HG02943 (cell line): ENCODE results near the gene POTEJ.
"Not testable (repeated sequence)": the region's sequence is repeated elsewhere in the genome, so short reads cannot be mapped to it uniquely, and the experiment has no call there.

Experiments used
- ATAC-seq: cut with Tn5 transposase; IDR thresholded peaks from one replicate; pipeline ENCODE4 v1.9.1; 2021; ENCODE audit warnings: mild to moderate bottlenecking, low read depth, moderate library complexity; ENCODE audit not compliant: unreplicated experiment

Gene POTEJ

DNA sequence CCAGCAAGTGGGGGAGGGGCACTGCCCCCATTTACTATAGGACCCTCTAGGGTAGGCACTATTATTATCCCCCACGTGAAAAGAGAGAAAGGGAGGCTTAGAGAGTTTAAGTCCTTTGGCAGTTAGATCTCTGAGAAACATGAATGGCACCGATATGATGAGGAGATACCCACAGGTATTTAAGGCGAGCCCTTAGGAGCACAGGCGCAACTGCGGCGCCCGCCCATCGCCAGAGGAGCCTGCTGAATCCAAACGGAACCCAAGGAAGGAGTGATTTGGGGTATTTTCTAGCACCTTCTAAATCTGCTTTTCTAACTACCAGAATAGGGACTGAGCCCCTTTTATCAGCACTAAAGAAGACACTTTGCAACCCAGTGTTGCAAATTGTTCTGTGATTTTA, 11.3 kb upstream of the POTEJ start:
- not testable (repeated sequence) for ATAC-seq

GRCh38 chr2:130601648-130602302, 9.5 kb upstream of the POTEJ start:
- not testable (repeated sequence) for ATAC-seq

DNA sequence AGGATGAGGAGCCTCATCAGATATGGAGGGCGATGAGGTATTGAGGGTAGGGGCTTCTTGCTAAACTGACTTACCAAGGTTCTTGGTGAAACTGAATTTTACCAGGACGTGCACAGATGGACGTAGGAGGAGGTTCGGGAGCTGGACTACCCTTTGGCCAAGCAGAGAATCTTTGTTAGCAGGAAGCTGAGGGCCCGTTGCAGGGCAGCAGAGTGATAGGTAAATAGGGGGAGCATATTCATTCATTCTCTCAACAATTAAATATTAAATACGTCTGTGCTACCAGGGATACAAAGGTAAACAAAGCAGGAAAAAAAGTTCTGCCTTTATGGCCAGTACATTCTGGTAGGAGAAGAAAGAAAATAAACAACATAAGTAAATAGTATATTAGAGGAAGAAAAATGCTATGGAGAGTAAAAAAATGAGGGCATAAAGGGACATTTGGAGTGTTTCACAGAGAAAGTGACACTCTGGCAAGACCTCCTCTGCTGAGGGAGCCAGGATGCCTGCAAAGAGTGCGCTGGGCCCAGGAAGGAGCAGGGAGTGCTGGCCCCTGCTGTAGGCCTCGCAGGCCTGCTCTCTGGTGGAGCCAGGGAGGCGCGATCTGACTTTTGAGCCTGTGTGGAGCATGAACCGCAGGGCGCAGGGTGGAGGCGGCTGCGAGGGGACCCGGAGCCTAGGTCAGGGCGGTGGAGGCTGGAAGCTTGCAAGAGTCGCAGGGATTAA, 2.8 kb upstream of the POTEJ start:
- not testable (repeated sequence) for ATAC-seq

DNA sequence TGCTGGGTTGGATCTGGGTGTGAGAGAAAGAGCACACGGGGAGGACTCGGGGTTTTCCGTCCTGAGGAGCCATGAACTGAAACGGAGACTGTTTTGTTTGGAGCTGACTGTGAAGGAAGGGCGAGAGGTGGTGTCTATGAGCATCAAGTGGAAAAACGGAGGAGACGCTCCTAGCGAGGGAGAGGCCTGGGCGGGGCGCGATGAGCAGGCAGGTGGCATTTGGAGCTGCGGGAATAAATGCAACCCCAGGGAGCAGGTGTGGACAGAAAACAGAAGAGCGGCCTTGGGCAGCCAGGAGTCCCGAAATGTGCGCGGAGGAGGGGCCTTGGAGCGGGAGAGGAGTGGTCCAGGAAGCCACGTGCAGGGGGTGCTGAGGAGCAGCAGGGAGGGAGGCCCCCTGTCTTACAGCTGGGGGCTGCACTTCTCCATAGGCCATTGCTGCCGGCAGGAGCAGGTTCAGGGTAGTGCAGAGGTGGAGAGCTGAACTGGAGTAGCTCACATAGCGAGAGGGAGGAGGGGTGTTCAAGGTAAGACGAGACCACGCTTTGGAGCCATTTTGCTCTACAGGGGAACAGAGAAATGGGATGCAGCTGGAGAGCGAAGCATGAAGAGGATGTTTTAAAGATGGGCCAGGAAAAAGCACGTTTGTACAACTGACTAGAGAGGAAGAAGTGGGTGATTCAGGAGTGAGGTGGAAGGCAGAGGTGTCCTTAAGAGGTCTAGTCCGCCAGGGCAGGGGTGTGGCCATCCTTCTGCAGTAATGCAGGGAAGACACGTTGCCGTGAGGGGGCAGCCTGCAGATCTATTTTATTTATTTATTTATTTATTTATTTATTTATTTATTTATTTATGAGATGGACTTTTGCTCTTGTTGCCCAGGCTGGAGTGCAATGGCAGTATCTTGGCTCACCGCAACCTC, 2.0 kb upstream of the POTEJ start:
- ATAC-seq: not testable (repeated sequence)

DNA sequence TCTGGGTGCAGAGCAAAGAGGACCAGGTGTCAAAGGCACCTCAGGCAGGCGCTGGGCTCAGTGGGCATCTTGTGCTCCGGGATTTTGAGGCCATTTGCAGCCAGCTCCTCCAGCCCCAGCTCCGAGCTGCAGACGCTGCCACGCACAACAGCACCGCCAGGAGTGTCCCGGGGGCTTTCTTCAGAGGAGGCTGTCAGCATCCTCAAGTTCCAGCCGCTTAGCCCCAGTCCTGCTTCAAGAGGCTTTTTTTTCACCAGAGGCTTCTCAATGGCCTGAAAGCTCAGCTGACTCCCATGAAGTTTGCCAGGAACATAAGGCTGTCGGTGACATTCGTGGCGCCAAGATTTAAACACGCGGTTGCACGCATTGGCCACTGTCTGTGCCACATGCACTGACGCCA, 754 bp upstream of the POTEJ start:
- not testable (repeated sequence) for ATAC-seq

DNA sequence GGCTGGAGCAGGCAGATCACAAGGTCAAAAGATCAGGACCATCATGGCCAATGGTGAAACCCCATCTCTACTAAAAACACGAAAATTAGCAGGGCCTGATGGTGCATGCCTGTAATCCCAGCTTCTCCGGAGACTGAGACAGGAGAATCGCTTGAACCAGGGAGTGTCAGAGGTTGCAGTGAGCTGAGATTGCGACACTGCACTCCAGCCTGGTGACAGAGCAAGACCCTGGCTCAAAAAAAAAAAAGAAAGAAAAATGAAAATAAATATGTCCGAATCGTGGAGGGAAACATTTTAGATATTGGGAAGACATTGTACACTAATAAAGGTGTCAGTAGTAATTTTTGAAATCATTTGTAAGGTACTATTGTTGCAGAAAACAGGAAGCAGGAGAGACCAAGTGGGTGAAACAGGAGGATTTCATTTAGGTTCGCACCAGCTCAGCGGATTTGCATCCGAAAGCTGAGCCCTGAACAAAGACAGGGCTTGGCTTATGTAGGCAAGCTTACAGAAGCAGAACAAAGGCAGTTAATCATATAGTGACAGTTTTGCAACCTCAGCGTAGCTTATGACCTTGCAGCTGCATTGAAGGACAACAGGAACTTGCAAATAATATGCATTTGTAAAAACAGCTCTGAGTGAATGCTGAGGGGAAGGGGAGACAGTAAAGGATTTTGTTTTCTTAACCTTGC, 17.7 kb downstream of the POTEJ start:
- ATAC-seq: not testable (repeated sequence)

DNA sequence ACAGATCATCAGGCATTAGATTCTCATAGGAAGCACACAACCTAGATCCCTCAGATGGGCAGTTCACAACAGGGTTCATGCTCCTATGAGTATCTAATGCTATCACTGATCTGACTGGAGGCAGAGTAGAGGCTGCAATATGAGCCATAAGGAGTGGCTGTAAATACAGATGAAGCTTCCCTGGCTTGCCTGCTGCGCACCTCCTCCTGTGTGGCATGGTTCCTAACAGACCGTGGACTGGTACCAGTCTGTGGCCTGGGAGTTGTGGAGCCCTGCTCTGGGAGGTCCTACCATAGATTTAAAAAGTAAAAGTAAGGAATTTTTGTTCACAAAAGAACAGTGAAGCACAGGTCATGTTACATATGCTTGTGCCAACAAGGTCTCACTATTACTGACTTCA, 27.7 kb downstream of the POTEJ start:
- ATAC-seq: not testable (repeated sequence)

DNA sequence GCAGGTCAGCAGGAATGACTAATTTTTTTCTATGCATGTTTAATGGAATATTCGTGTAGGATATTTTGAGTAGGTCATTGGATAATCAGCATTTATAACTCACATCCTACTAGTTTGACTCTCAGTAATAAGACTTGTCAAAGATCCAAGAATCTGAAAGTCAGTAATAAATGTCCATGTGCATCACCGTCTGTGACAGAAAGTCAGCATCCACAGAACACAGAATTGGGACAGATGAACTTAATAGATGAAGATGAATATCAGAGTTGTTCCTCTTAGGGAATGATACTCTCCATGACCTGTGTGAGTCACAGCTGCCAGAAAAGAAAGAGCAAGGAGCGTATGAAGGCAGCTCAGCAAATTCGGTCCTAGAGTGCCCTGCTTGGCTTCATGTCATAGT, 30.4 kb downstream of the POTEJ start:
- ATAC-seq: not testable (repeated sequence)

GRCh38 chr2:130649285-130649684, 38.0 kb downstream of the POTEJ start:
- ATAC-seq: not testable (repeated sequence)

GRCh38 chr2:130664506-130664905, 53.3 kb downstream of the POTEJ start:
- ATAC-seq: not testable (repeated sequence)

DNA sequence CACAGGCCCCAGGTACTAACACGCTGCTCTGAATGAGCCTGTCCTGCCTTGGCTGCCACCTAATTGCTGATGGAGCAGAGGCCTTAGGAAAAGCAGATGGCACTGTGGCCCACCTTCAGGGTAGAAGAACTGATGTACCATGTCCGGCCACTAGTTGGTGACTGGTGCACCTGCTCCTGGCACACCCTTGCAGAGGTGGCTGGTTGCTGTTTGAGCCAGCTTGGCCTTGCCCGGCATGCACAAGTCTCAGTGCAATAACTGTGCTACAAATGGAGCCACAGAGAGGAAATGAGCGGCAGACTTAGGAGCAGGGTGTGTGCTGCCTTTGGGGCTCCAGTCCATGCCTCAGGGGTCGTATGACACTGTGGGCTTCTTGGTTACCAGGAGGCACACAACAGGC, 54.4 kb downstream of the POTEJ start:
- ATAC-seq: not testable (repeated sequence)

GRCh38 chr2:130667516-130667915, 56.3 kb downstream of the POTEJ start:
- ATAC-seq: not testable (repeated sequence)

DNA sequence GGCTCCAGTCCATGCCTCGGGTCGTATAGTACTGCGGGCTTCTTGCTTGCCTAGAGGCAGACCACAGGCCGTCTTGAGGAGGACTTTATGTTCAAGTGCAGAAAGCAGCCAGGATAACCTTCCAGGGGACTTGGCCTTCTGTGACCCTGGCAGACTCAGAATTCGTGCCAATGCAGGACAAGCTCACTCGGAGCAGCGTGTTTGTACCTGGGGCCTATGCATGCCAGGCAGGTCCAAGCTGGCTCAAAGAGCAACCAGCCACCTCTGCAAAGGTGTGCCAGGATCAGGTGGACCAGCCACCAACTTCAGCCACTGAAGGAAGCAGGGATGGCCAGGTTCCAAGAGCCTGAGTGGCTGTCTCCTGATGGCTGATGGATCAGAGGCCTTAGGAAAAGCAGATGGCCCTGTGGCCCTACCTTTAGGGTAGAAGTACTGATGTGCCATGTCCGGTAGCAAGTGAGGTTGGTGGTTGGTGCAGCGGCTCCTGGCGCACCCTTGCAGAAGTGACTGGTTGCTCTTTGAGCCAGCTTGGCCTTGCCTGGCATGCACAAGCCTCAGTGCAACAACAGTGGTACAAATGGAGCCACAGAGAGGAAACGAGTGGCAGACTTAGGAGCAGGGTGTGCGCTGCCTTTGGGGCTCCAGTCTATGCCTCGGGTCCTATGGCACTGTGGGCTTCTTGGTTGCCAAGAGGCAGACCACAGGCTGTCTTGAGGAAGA, 58.9 kb downstream of the POTEJ start:
- ATAC-seq: not testable (repeated sequence)

- not testable (repeated sequence) for ATAC-seq
Measured at GRCh38 chr2:130692041-130692770, 81.0 kb downstream of the POTEJ start.

GRCh38 chr2:130693474-130693873, 82.2 kb downstream of the POTEJ start:
- ATAC-seq: not testable (repeated sequence)

DNA sequence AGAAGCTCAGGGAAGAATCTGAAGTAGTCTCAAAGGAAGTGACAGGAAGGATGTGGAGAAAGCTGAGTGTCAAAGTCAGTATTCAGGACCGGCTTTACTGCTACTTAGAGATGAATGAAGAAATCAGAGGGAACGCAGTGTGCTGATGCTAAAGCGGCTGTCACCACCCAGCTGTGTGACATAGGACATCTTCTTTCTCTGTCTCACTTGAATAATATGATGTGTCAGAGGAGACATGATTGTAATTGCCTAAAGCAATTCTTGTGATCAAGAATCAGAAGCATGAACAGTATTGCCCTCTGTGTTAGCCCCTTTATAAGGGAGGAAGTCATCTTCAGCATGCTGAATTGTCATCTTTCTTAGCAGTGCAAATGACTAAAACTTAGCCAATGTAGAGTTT, 92.0 kb downstream of the POTEJ start:
- ATAC-seq: not testable (repeated sequence)
